Natural killer cell (primary cell): ENCODE results near the gene CDC6. TPM values are rescaled to one million over a fixed set of nuclear protein-coding genes. Genes with fewer than 3 reads are reported as not detected.
"Not testable (repeated sequence)": the region's sequence is repeated elsewhere in the genome, so short reads cannot be mapped to it uniquely, and the experiment has no call there.

Experiments
- ATAC-seq, 3 donors: fragments of 150-1000 bp in 2 of 3; fragments of 200-7000 bp in 1 of 3; cut with Tn5 transposase; 1 replicate in 1 of 3; 2 replicates in 2 of 3; pipeline ENCODE4 v1.10.0; 2021; ENCODE audit warnings: mild to moderate bottlenecking in 2 of 3, moderate library complexity in 2 of 3
- DNase-seq, 2 donors: peaks; one replicate each; pipeline versions ENCODE4 v3.0.0 to v3.0.0-alpha.2; 2013 to 2021; ENCODE audit warnings: mixed read lengths in 1 of 2
- H3K27ac ChIP-seq: one replicate; pipeline ENCODE4 v1.5.1; 2013; ENCODE audit warnings: mild to moderate bottlenecking, low read length
- H3K27me3 ChIP-seq: one replicate; pipeline ENCODE4 v1.6.1; 2013; ENCODE audit warnings: low read length; ENCODE audit not compliant: control insufficient read depth, insufficient read depth
- H3K36me3 ChIP-seq: one replicate; pipeline ENCODE4 v1.6.1; 2013; ENCODE audit warnings: low read length; ENCODE audit not compliant: control insufficient read depth, insufficient read depth
- H3K4me1 ChIP-seq: one replicate; pipeline ENCODE4 v1.6.1; 2013; ENCODE audit warnings: low read length; ENCODE audit not compliant: control insufficient read depth, insufficient read depth
- H3K4me3 ChIP-seq: one replicate; pipeline ENCODE4 v1.5.1; 2013; ENCODE audit warnings: low read length
- H3K9me3 ChIP-seq: one replicate; pipeline ENCODE4 v1.6.1; 2013; ENCODE audit warnings: low read length; ENCODE audit not compliant: control insufficient read depth, insufficient read depth
- H3K27ac Mint-ChIP-seq, 2 donors: one replicate each; pipeline ENCODE4 v1.8.0; 2022; ENCODE audit warnings: mild to moderate bottlenecking in 2 of 2, mixed read lengths in 2 of 2, moderate library complexity in 1 of 2
- H3K27me3 Mint-ChIP-seq, 2 donors: one replicate each; pipeline ENCODE4 v1.8.0; 2022; ENCODE audit warnings: low read depth in 2 of 2, mixed read lengths in 2 of 2
- H3K36me3 Mint-ChIP-seq: one replicate; pipeline ENCODE4 v1.8.0; 2022; ENCODE audit warnings: mixed read lengths
- H3K4me1 Mint-ChIP-seq, 2 donors: one replicate each; pipeline ENCODE4 v1.8.0; 2022; ENCODE audit warnings: mixed read lengths in 2 of 2
- H3K4me3 Mint-ChIP-seq: one replicate; pipeline ENCODE4 v1.8.0; 2022; ENCODE audit warnings: mild to moderate bottlenecking, moderate library complexity, mixed read lengths
- H3K9me3 Mint-ChIP-seq, 2 donors: one replicate each; pipeline ENCODE4 v1.8.0; 2022; ENCODE audit warnings: mixed read lengths in 2 of 2
- WGBS: methylation state at CpG from one replicate; pipeline ENCODE4 v1.1.7; 2013; ENCODE audit warnings: missing lambda C conversion rate; ENCODE audit not compliant: insufficient coverage; 5-methylcytosine and 5-hydroxymethylcytosine counted together
- intact Hi-C: fragments of 100-400 bp; cut with micrococcal nuclease; formaldehyde crosslinking; loops from one replicate; pipeline ENCODE4 v1.14.2; 2022
- total RNA-seq, 4 donors: library from RNA; stranded (reverse); fragments of 120-200 nt in 1 of 4; gene quantifications; one replicate each; pipeline versions ENCODE4 v1.2.3 to v1.2.4, GENCODE V29; 2013 to 2022
- TF ChIP-seq, protein P1 (sequence below): fragments of 200-600 bp; IDR thresholded peaks from one replicate; pipeline ENCODE4 v1.8.0; 2022; ENCODE audit warnings: antibody characterized with exemption

The CDC6 gene
- total RNA-seq, 3 donors from 2014 or later (not counting 1 experiment from before 2014, with no cell fraction given), result 3.4 to 4.9 (median 3.8) TPM

DNA sequence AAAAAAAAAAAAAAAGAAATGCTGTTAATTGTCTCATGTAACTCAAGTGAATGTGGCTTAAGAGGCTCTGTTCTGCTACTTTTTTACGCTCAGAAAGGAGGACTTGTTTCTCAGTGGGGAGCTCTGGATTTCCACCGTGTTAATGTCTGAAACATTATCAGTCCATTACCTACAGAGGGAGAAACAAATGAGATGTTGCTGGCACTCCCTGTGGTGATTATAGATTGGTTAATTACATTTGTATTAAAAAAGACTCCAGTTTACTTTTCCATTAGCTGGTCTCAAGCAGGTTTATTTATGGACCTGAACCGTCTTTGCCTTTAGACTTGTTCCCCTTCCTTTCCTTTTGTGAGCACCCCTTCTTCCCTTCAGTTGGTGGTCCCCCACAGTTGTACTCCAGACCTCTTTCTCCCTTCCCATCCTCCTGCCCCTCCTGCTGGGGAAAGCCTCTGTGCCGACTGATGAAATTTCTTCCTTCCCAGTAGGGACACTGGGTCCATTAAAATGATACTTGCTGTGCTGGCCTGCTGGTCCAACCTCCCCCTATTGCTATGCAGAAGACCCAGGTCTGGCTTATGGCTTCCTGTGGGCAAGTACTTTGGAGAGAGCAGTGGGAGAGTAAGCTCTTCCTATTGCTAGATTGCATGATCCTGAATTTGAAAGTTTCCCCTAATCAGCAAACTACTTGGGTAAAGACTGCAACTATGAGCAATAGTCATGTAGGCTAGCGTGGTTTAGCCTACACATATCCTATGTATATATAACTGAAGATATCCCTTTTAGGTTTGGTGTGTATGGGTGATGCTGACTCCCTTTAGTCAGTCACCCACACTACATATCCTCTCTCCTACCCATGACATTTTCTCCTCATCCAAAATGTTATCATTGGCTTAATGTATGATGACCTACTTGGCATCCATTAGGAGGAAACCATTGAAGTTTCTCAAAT is 8.1 kb downstream of the CDC6 start:
- Mint-ChIP-seq H3K4me1 (no peaks in the 10 kb centered on the region), H3K4me3 (no peak overlapping the region), H3K9me3 (no peaks in the 10 kb centered on the region), H3K27me3 (no peaks in the 10 kb centered on the region), H3K27ac (no peak overlapping the region), H3K36me3 (no peaks in the 10 kb centered on the region)
- TF ChIP-seq, protein P1, sequence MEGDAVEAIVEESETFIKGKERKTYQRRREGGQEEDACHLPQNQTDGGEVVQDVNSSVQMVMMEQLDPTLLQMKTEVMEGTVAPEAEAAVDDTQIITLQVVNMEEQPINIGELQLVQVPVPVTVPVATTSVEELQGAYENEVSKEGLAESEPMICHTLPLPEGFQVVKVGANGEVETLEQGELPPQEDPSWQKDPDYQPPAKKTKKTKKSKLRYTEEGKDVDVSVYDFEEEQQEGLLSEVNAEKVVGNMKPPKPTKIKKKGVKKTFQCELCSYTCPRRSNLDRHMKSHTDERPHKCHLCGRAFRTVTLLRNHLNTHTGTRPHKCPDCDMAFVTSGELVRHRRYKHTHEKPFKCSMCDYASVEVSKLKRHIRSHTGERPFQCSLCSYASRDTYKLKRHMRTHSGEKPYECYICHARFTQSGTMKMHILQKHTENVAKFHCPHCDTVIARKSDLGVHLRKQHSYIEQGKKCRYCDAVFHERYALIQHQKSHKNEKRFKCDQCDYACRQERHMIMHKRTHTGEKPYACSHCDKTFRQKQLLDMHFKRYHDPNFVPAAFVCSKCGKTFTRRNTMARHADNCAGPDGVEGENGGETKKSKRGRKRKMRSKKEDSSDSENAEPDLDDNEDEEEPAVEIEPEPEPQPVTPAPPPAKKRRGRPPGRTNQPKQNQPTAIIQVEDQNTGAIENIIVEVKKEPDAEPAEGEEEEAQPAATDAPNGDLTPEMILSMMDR, result no peak
- H3K27ac ChIP-seq, result no peak overlapping the region
- DNase-seq, result no peak
- no peaks in the 10 kb centered on the region for H3K4me1 ChIP-seq
- H3K9me3 ChIP-seq, result no peaks in the 10 kb centered on the region
- intact Hi-C loops, result no loop called here
- H3K4me3 ChIP-seq, result no peak overlapping the region
- H3K27me3 ChIP-seq, result no peaks in the 10 kb centered on the region
- no peak for ATAC-seq
- no peaks in the 10 kb centered on the region for H3K36me3 ChIP-seq
- WGBS, result 92% methylated on average over 4 of the region's 5 CpGs

DNA sequence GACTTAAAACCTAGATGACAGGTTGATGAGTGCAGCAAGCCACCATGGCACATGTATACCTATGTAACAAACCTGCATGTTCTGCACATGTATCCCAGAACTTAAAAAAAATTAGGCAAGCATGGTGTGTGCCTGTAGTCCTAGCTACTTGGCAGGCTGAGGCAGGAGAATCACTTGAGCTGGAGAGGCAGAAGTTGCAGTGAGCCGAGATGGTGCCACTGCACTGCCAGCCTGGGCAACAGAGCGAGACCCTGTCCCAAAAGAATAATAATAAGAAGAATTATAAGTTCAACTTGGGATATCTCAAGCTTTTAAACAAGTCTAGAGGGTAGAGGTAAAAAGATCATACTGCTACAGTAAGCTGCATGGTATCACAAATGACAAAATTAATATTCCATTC is 9.8 kb downstream of the CDC6 start:
- Histone ChIP-seq H3K9me3 (no peaks in the 10 kb centered on the region), H3K36me3 (no peaks in the 10 kb centered on the region), H3K4me3 (no peak overlapping the region), H3K27ac (no peak overlapping the region), H3K27me3 (no peaks in the 10 kb centered on the region), H3K4me1 (no peaks in the 10 kb centered on the region)
- Mint-ChIP-seq H3K4me1 (no peaks in the 10 kb centered on the region), H3K9me3 (no peaks in the 10 kb centered on the region), H3K27me3 (no peaks in the 10 kb centered on the region), H3K4me3 (no peak overlapping the region), H3K27ac (no peak overlapping the region), H3K36me3 (no peaks in the 10 kb centered on the region)
- DNase-seq, result no peak
- intact Hi-C loops, result no loop called here
- 100% methylated on average over 1 of the region's 2 CpGs for WGBS
- ATAC-seq, result no peak
- TF ChIP-seq, protein P1, result no peak

DNA sequence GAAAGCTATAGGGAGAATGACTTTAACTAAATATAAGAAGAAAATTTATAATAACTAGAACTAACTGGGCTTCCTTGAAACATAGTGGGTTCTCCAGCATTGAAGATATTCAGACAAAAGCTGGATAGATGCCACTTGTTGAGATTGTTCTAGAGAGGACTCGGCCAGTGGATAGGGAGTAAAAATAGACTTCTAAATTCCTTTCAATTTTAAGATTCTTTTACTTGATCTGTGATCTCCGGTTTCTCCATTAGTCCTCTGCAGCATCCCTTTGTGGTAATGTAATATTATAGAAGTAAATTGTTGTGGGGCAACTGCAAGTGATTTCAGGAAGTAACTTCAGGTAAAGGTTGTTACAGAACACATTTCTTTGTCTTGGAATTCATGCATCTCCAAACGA is 11.0 kb downstream of the CDC6 start:
- no peak overlapping the region for H3K4me3 ChIP-seq
- H3K4me1 ChIP-seq, result peaks cover 3% of the 10 kb centered on the region
- Mint-ChIP-seq H3K36me3 (no peaks in the 10 kb centered on the region), H3K27ac (no peak overlapping the region), H3K4me3 (no peak overlapping the region), H3K4me1 (peaks cover 6 to 7% of the 10 kb centered on the region in 2 donors), H3K9me3 (no peaks in the 10 kb centered on the region), H3K27me3 (no peaks in the 10 kb centered on the region)
- no peak overlapping the region for H3K27ac ChIP-seq
- no peaks in the 10 kb centered on the region for H3K27me3 ChIP-seq
- intact Hi-C loops, result no loop called here
- TF ChIP-seq, protein P1, result no peak
- no peaks in the 10 kb centered on the region for H3K36me3 ChIP-seq
- no peaks in the 10 kb centered on the region for H3K9me3 ChIP-seq
- no peak for DNase-seq
- ATAC-seq, result no peak
- 100% methylated on average over 1 of the region's 3 CpGs for WGBS

DNA sequence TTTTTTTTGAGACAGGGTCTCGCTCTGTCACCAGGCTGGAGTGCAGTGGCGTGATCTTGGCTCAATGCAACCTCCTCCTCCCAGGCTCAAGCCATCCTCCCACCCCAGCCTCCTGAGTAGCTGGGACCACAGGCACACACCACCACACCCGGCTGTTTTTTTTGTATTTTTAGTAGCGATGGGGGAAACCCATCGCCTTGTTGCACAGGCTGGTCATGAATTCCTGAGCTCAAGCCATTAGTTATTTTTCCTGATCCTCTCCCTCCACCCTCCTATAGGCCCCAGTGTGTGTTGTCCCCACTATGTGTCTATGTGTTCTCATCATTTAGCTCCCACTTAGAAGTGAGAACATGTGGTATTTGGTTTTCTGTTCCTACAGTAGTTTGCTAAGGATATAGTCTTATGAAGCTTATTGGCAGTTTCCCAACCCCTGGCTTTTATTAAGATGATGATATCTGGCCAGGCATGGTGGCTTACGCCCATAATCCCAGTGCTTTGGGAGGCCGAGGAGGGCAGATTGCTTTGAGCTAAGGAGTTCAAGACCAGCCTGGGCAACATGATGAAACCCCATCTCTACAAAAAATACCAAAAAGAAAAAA is 11.6 kb downstream of the CDC6 start:
- DNase-seq, H3K4me3 Mint-ChIP-seq, intact Hi-C loops: not testable (repeated sequence)

More for the DNA sequence above, 11.6 kb downstream of the CDC6 start:
- H3K4me1 ChIP-seq, H3K4me3 ChIP-seq, H3K27ac Mint-ChIP-seq, H3K27me3 Mint-ChIP-seq, H3K27ac ChIP-seq, H3K9me3 Mint-ChIP-seq, H3K36me3 Mint-ChIP-seq, H3K4me1 Mint-ChIP-seq, H3K27me3 ChIP-seq, H3K9me3 ChIP-seq, H3K36me3 ChIP-seq, ATAC-seq: not testable (repeated sequence)
- 95% methylated on average over 6 of the region's 7 CpGs for WGBS
